HepG2 (cell line): ENCODE measurements around the gene EHBP1. TPM values are rescaled to one million over a fixed set of nuclear protein-coding genes. Genes with fewer than 3 reads are reported as not detected.

Source experiments
- ADNP ChIP-seq: sonication (generic); formaldehyde crosslinking; IDR thresholded peaks from 2 replicates; pipeline ENCODE4 v1.4.0; 2020; ENCODE audit warnings: missing genetic modification reagents
- DRAP1 ChIP-seq: IDR thresholded peaks from 2 replicates; pipeline ENCODE4 v1.6.1; 2016; ENCODE audit warnings: missing genetic modification reagents, missing compliant biosample characterization
- FOXP1 ChIP-seq, 2 experiments: fragments of 450-650 bp in 1 of 2; IDR thresholded peaks; 2 replicates each; pipeline ENCODE4 v1.6.1; 2017 to 2018; ENCODE audit warnings: antibody characterized with exemption in 1 of 2
- GATAD2A ChIP-seq: IDR thresholded peaks from 2 replicates; pipeline ENCODE4 v1.6.1; 2016
- KDM2A ChIP-seq: sonication (generic); formaldehyde crosslinking; IDR thresholded peaks from 2 replicates; pipeline ENCODE4 v1.4.0; 2020; ENCODE audit warnings: low read depth, missing genetic modification reagents, borderline replicate concordance
- MBD4 ChIP-seq: IDR thresholded peaks from 2 replicates; pipeline ENCODE4 v1.6.1; 2012; ENCODE audit warnings: low read length, inconsistent platforms, borderline replicate concordance
- PATZ1 ChIP-seq: sonication (generic); formaldehyde crosslinking; IDR thresholded peaks from 2 replicates; pipeline ENCODE4 v1.4.0; 2020; ENCODE audit warnings: missing genetic modification reagents
- RARA ChIP-seq: IDR thresholded peaks from 2 replicates; pipeline ENCODE4 v1.6.1; 2016; ENCODE audit warnings: missing genetic modification reagents, missing compliant biosample characterization
- REPIN1 ChIP-seq: sonication (generic); formaldehyde crosslinking; IDR thresholded peaks from 2 replicates; pipeline ENCODE4 v1.8.0; 2022; ENCODE audit warnings: missing genetic modification reagents, low read depth, mild to moderate bottlenecking, borderline replicate concordance
- TBP ChIP-seq: sonication (generic); formaldehyde crosslinking; IDR thresholded peaks from 2 replicates; pipeline ENCODE4 v1.5.0; 2020; ENCODE audit warnings: missing genetic modification reagents
- ZBTB42 ChIP-seq: sonication (generic); formaldehyde crosslinking; IDR thresholded peaks from 2 replicates; pipeline ENCODE4 v1.5.0; 2020; ENCODE audit warnings: mild to moderate bottlenecking, missing genetic modification reagents
- ZFP1 ChIP-seq: IDR thresholded peaks from 2 replicates; pipeline ENCODE4 v1.6.1; 2016
- ZKSCAN8 ChIP-seq: IDR thresholded peaks from 2 replicates; pipeline ENCODE4 v1.6.1; 2016; ENCODE audit warnings: borderline replicate concordance, missing genetic modification reagents, missing compliant biosample characterization
- ZNF383 ChIP-seq: sonication (generic); formaldehyde crosslinking; IDR thresholded peaks from 2 replicates; pipeline ENCODE4 v1.4.0; 2020; ENCODE audit warnings: missing genetic modification reagents, mild to moderate bottlenecking, borderline replicate concordance
- ZNF446 ChIP-seq: sonication (generic); formaldehyde crosslinking; IDR thresholded peaks from 2 replicates; pipeline ENCODE4 v1.5.0; 2020; ENCODE audit warnings: mild to moderate bottlenecking, missing genetic modification reagents
- ZNF577 ChIP-seq: sonication (generic); formaldehyde crosslinking; IDR thresholded peaks from 2 replicates; pipeline ENCODE4 v1.4.0; 2020; ENCODE audit warnings: mild to moderate bottlenecking, low read depth, missing genetic modification reagents, borderline replicate concordance
- ZNF670 ChIP-seq: sonication (generic); formaldehyde crosslinking; IDR thresholded peaks from 2 replicates; pipeline ENCODE4 v1.8.0; 2022; ENCODE audit warnings: mild to moderate bottlenecking, missing genetic modification reagents, borderline replicate concordance
- ZNF687 ChIP-seq: sonication (generic); formaldehyde crosslinking; IDR thresholded peaks from 2 replicates; pipeline ENCODE4 v1.5.1; 2020; ENCODE audit warnings: mild to moderate bottlenecking, missing genetic modification reagents, moderate library complexity
- ZXDC ChIP-seq: sonication (generic); formaldehyde crosslinking; IDR thresholded peaks from 2 replicates; pipeline ENCODE4 v1.5.0; 2020; ENCODE audit warnings: mild to moderate bottlenecking, missing genetic modification reagents
- polyA plus RNA-seq, 8 experiments: library from polyadenylated mRNA; depleted of rRNA in 3 of 8; stranded (reverse) in 7 of 8; unstranded in 1 of 8; fragments of >200 nt; fragmentation: Illumina TruSeq in 4 of 8; extraction: Trizol in 4 of 8; gene quantifications; 2 replicates each; pipeline versions ENCODE4 v1.2.1 to v1.2.3, GENCODE V29; 2011 to 2016; ENCODE audit warnings: low read depth in 4 of 8, missing spikeins in 1 of 8, mixed read lengths in 1 of 8; ENCODE audit not compliant: insufficient read depth in 1 of 8
- total RNA-seq, 5 experiments: library from RNA; depleted of rRNA; stranded (reverse); fragments of >200 nt; fragmentation: Illumina TruSeq; extraction: Trizol; gene quantifications; 2 replicates each; pipeline ENCODE4 v1.2.3, GENCODE V29; 2016; ENCODE audit warnings: low read depth in 1 of 5

EHBP1 gene
- total and polyA plus RNA-seq, 2 of the 13 experiments (the other 11 are each of a cell fraction or from before 2014, with no cell fraction given) = 93.5 to 146 TPM

- TF ChIP-seq DRAP1 (CRISPR knock-in tag) (peak; percentile 97), ZNF446 (no peak), KDM2A (CRISPR knock-in tag) (0 out of 2 replicates have a peak, but pooled peaks have one; percentile 47), ZKSCAN8 (no peak; the same call in 1 of the 2 replicates), ZNF687 (CRISPR knock-in tag) (peak; percentile 87), PATZ1 (CRISPR knock-in tag) (peak; percentile 23), FOXP1 (IDR thresholded peaks at IDR 0.05) (peak; percentile 66; the same call in 1 of the 2 replicates), FOXP1 (CRISPR knock-in tag; IDR thresholded peaks at IDR 0.05) (peak; percentile 30; the same call in 1 of the 2 replicates), REPIN1 (peak; percentile 29; the same call in 1 of the 2 replicates), ZNF577 (no peak), MBD4 (no peak), ZNF670 (0 out of 2 replicates have a peak, but pooled peaks have one; percentile 66), GATAD2A (peak; percentile 49; the same call in 1 of the 2 replicates), RARA (CRISPR knock-in tag) (peak; percentile 45), ZNF383 (no peak), ZFP1 (CRISPR knock-in tag) (peak; percentile 16; the same call in 1 of the 2 replicates), TBP (CRISPR knock-in tag) (no peak), ZBTB42 (CRISPR knock-in tag) (peak; percentile 80; the same call in 1 of the 2 replicates), ADNP (CRISPR knock-in tag) (no peak), ZXDC (CRISPR knock-in tag) (no peak)
These were observed at the start of gene EHBP1 (continued) for GRCh38 chr2:62705007-62705829.
